ENCODE measurements around the gene NKX2-4.

GRCh38 chr20:21387528-21387927 lies 9.8 kb downstream of the NKX2-4 start:
- no peak for TF ChIP-seq EZH2 (IDR thresholded peaks at IDR 0.05; ENCODE audit: borderline replicate concordance, low read length)
- TF ChIP-seq, protein P1, sequence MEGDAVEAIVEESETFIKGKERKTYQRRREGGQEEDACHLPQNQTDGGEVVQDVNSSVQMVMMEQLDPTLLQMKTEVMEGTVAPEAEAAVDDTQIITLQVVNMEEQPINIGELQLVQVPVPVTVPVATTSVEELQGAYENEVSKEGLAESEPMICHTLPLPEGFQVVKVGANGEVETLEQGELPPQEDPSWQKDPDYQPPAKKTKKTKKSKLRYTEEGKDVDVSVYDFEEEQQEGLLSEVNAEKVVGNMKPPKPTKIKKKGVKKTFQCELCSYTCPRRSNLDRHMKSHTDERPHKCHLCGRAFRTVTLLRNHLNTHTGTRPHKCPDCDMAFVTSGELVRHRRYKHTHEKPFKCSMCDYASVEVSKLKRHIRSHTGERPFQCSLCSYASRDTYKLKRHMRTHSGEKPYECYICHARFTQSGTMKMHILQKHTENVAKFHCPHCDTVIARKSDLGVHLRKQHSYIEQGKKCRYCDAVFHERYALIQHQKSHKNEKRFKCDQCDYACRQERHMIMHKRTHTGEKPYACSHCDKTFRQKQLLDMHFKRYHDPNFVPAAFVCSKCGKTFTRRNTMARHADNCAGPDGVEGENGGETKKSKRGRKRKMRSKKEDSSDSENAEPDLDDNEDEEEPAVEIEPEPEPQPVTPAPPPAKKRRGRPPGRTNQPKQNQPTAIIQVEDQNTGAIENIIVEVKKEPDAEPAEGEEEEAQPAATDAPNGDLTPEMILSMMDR (conservative IDR thresholded peaks at IDR 0.05 in 1 of 2, IDR thresholded peaks at IDR 0.05 in 1 of 2; ENCODE audit: extremely low read depth in 1 of 2, insufficient read depth in 1 of 2, low read depth in 1 of 2, low read length in 2 of 2): no peak

All from mammary epithelial cell (primary cell).